ENCODE data around the gene EDA. TPM values are rescaled to one million over a fixed set of nuclear protein-coding genes. Genes with fewer than 3 reads are reported as not detected.
"Not testable (repeated sequence)": the region's sequence is repeated elsewhere in the genome, so short reads cannot be mapped to it uniquely, and the experiment has no call there.

The EDA gene
- total RNA-seq, 2 donors from 2014 or later: 59.0 to 70.6 TPM

DNA sequence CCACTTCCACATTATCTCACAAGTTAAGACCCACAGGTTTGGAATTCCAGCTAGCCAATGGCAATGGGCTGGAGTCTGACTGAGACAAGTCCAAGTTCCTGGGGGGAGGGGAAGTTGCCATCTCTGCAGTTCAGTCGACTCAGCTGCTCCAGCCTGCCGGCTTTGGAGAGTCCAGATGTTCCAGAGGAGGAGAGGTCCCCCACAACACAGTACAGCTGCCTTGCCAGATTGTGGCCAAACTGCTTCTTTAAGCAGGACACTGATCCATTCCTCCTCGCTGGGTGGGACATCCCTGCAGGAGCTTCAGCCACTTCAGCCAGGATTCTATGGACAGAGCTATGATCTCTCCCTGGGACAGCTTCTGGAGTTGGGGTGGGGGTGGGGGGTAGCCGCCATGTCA lies 199.2 kb downstream of the EDA start:
- no peak overlapping the region for H3K4me3 ChIP-seq (ENCODE audit: low read length)
- H3K27me3 ChIP-seq (ENCODE audit: control insufficient read depth, insufficient read depth, low read length, poor library complexity, severe bottlenecking): no peaks in the 10 kb centered on the region
- WGBS, 2 experiments (ENCODE audit: insufficient coverage in 1 of 2, insufficient read length in 1 of 2): 92% methylated on average over 2 of the region's 4 CpGs; no CpG with 5 or more reads in 1 of the 2 experiments
- peaks cover 23% of the 10 kb centered on the region for H3K36me3 ChIP-seq (ENCODE audit: control insufficient read depth, insufficient read depth, low read length)
- no peak overlapping the region for H3K9ac ChIP-seq (ENCODE audit: extremely low read depth, low read length, poor library complexity, severe bottlenecking)
- no peak for DNase-seq
- no peaks in the 10 kb centered on the region for H3K9me3 ChIP-seq (ENCODE audit: control insufficient read depth, low read length)
- H3K27ac Mint-ChIP-seq: no peak overlapping the region
- H3K9me3 Mint-ChIP-seq: peaks cover 79% of the 10 kb centered on the region
- H3K4me1 ChIP-seq (ENCODE audit: control insufficient read depth, insufficient read depth, low read length): no peaks in the 10 kb centered on the region
- H3K36me3 Mint-ChIP-seq (ENCODE audit: low read depth): peaks cover 5% of the 10 kb centered on the region
- H3K4me1 Mint-ChIP-seq: no peaks in the 10 kb centered on the region
- no peaks in the 10 kb centered on the region for H3K27me3 Mint-ChIP-seq (ENCODE audit: insufficient read depth)
- no peak overlapping the region for H3K27ac ChIP-seq (ENCODE audit: low read depth, low read length)
- no peak overlapping the region for H3K4me3 Mint-ChIP-seq
- TF ChIP-seq CTCF (conservative IDR thresholded peaks at IDR 0.05): no peak

- no peak for TF ChIP-seq CTCF (conservative IDR thresholded peaks at IDR 0.05)
- Mint-ChIP-seq H3K36me3 (ENCODE audit: low read depth) (peaks cover 5% of the 10 kb centered on the region), H3K9me3 (peaks cover 81% of the 10 kb centered on the region), H3K4me3 (no peak overlapping the region), H3K4me1 (no peaks in the 10 kb centered on the region), H3K27me3 (ENCODE audit: insufficient read depth) (no peaks in the 10 kb centered on the region), H3K27ac (no peak overlapping the region)
- Histone ChIP-seq H3K36me3 (ENCODE audit: control insufficient read depth, insufficient read depth, low read length) (peaks cover 23% of the 10 kb centered on the region), H3K9ac (ENCODE audit: extremely low read depth, low read length, poor library complexity, severe bottlenecking) (no peak overlapping the region), H3K27me3 (ENCODE audit: control insufficient read depth, insufficient read depth, low read length, poor library complexity, severe bottlenecking) (no peaks in the 10 kb centered on the region), H3K4me1 (ENCODE audit: control insufficient read depth, insufficient read depth, low read length) (no peaks in the 10 kb centered on the region), H3K27ac (ENCODE audit: low read depth, low read length) (no peak overlapping the region), H3K4me3 (ENCODE audit: low read length) (no peak overlapping the region), H3K9me3 (ENCODE audit: control insufficient read depth, low read length) (no peaks in the 10 kb centered on the region)
- DNase-seq: no peak
- WGBS, 2 experiments (ENCODE audit: insufficient coverage in 1 of 2, insufficient read length in 1 of 2): 97 to 100% methylated on average over 2 to 3 of the region's 4 CpGs
These were observed 199.6 kb downstream of the EDA start for GRCh38 chrX:69815519-69815918.

GRCh38 chrX:69844636-69845035 lies 228.7 kb downstream of the EDA start:
- no peak overlapping the region for H3K4me3 Mint-ChIP-seq
- peaks cover 45% of the 10 kb centered on the region for H3K9me3 Mint-ChIP-seq

DNA sequence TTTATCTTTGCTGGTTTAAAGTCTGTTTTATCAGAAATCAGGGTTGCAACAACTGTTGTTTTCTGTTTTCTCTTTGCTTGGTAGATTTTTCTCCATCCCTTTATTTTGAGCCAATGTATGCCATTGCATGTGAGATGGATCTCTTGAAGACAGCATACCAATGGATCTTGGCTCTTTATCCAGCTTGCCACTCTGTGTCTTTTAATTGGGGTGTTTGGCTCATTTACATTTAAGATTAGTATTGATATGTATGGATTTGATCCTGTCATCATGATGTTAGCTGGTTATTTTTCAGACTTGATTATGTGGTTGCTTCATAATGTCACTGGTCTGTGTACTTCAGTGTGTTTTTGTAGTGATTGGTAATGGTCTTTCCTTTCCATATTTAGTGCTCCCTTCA lies 244.1 kb downstream of the EDA start:
- not testable (repeated sequence) for H3K27ac ChIP-seq (ENCODE audit: low read depth, low read length); H3K9ac ChIP-seq (ENCODE audit: extremely low read depth, low read length, poor library complexity, severe bottlenecking); H3K27ac Mint-ChIP-seq; H3K27me3 ChIP-seq (ENCODE audit: control insufficient read depth, insufficient read depth, low read length, poor library complexity, severe bottlenecking); H3K4me1 Mint-ChIP-seq; H3K4me1 ChIP-seq (ENCODE audit: control insufficient read depth, insufficient read depth, low read length); H3K4me3 ChIP-seq (ENCODE audit: low read length); DNase-seq; H3K27me3 Mint-ChIP-seq (ENCODE audit: insufficient read depth); H3K4me3 Mint-ChIP-seq
- Mint-ChIP-seq H3K36me3 (ENCODE audit: low read depth) (peaks cover 32% of the 10 kb centered on the region), H3K9me3 (peaks cover 82% of the 10 kb centered on the region)
- peaks cover 34% of the 10 kb centered on the region for H3K9me3 ChIP-seq (ENCODE audit: control insufficient read depth, low read length)
- H3K36me3 ChIP-seq (ENCODE audit: control insufficient read depth, insufficient read depth, low read length): peaks cover 16% of the 10 kb centered on the region

More at GRCh38 chrX:69844636-69845035, 228.7 kb downstream of the EDA start:
- DNase-seq: no peak
- Histone ChIP-seq H3K4me1 (ENCODE audit: control insufficient read depth, insufficient read depth, low read length) (no peaks in the 10 kb centered on the region), H3K9me3 (ENCODE audit: control insufficient read depth, low read length) (no peaks in the 10 kb centered on the region), H3K27me3 (ENCODE audit: control insufficient read depth, insufficient read depth, low read length, poor library complexity, severe bottlenecking) (no peaks in the 10 kb centered on the region), H3K27ac (ENCODE audit: low read depth, low read length) (no peak overlapping the region), H3K9ac (ENCODE audit: extremely low read depth, low read length, poor library complexity, severe bottlenecking) (no peak overlapping the region), H3K4me3 (ENCODE audit: low read length) (no peak overlapping the region), H3K36me3 (ENCODE audit: control insufficient read depth, insufficient read depth, low read length) (peaks cover 19% of the 10 kb centered on the region)
- peaks cover 7% of the 10 kb centered on the region for H3K4me1 Mint-ChIP-seq
- no peaks in the 10 kb centered on the region for H3K27me3 Mint-ChIP-seq (ENCODE audit: insufficient read depth)
- TF ChIP-seq CTCF (conservative IDR thresholded peaks at IDR 0.05): no peak
- no peak overlapping the region for H3K27ac Mint-ChIP-seq
- H3K36me3 Mint-ChIP-seq (ENCODE audit: low read depth): no peaks in the 10 kb centered on the region
- WGBS, 2 experiments (ENCODE audit: insufficient coverage in 1 of 2, insufficient read length in 1 of 2): 100% methylated on average over 1 to 2 of the region's 3 CpGs
